Bronchial epithelial cell (primary cell): ENCODE measurements around the gene PTGFRN. TPM values are rescaled to one million over a fixed set of nuclear protein-coding genes. Genes with fewer than 3 reads are reported as not detected.

Experiments used
- DNase-seq: peaks from one replicate; pipeline ENCODE4 v3.0.0-alpha.2; 2010; ENCODE audit warnings: low read depth
- FAIRE-seq: peaks from 2 replicates; lab custom pipeline; 2011; peaks lifted over from hg19 to GRCh38; lab: Jason Lieb, UNC
- H3K27me3 ChIP-seq: 2 replicates; pipeline ENCODE4 v1.5.1; 2011; ENCODE audit warnings: low read length; ENCODE audit not compliant: control insufficient read depth, insufficient read depth
- H3K36me3 ChIP-seq: 2 replicates; pipeline ENCODE4 v1.5.1; 2011; ENCODE audit warnings: low read length; ENCODE audit not compliant: control insufficient read depth, insufficient read depth
- H3K4me3 ChIP-seq: 2 replicates; pipeline ENCODE4 v1.5.1; 2011; ENCODE audit warnings: mild to moderate bottlenecking, low read depth, low read length, control low read depth
- total RNA-seq: library from RNA; depleted of rRNA; stranded (reverse); fragments of >200 nt; gene quantifications from 2 replicates; pipeline ENCODE4 v1.2.1, GENCODE V29; 2014
- TF ChIP-seq, protein P1 (sequence below): IDR thresholded peaks from 2 replicates; pipeline ENCODE4 v1.5.1; 2011; ENCODE audit warnings: mild to moderate bottlenecking, moderate library complexity, low read length, control low read depth, inconsistent platforms; ENCODE audit not compliant: insufficient read depth, severe bottlenecking

The PTGFRN gene
- total RNA-seq, 1 donor from 2014 or later: 89.2 TPM

- no peaks in the 10 kb centered on the region for H3K36me3 ChIP-seq
- no peak for FAIRE-seq
- H3K27me3 ChIP-seq: no peaks in the 10 kb centered on the region
- TF ChIP-seq, protein P1, sequence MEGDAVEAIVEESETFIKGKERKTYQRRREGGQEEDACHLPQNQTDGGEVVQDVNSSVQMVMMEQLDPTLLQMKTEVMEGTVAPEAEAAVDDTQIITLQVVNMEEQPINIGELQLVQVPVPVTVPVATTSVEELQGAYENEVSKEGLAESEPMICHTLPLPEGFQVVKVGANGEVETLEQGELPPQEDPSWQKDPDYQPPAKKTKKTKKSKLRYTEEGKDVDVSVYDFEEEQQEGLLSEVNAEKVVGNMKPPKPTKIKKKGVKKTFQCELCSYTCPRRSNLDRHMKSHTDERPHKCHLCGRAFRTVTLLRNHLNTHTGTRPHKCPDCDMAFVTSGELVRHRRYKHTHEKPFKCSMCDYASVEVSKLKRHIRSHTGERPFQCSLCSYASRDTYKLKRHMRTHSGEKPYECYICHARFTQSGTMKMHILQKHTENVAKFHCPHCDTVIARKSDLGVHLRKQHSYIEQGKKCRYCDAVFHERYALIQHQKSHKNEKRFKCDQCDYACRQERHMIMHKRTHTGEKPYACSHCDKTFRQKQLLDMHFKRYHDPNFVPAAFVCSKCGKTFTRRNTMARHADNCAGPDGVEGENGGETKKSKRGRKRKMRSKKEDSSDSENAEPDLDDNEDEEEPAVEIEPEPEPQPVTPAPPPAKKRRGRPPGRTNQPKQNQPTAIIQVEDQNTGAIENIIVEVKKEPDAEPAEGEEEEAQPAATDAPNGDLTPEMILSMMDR: no peak
- DNase-seq: no peak
- H3K4me3 ChIP-seq: no peak overlapping the region
These were observed 93.6 kb downstream of the PTGFRN start for GRCh38 chr1:117003223-117003875.

GRCh38 chr1:117007719-117008013 is 98.0 kb downstream of the PTGFRN start:
- no peak for FAIRE-seq
- peak; percentile 44 for DNase-seq
- H3K4me3 ChIP-seq: no peak overlapping the region
- no peaks in the 10 kb centered on the region for H3K27me3 ChIP-seq
- TF ChIP-seq, protein P1: no peak
- H3K36me3 ChIP-seq: no peaks in the 10 kb centered on the region

DNA sequence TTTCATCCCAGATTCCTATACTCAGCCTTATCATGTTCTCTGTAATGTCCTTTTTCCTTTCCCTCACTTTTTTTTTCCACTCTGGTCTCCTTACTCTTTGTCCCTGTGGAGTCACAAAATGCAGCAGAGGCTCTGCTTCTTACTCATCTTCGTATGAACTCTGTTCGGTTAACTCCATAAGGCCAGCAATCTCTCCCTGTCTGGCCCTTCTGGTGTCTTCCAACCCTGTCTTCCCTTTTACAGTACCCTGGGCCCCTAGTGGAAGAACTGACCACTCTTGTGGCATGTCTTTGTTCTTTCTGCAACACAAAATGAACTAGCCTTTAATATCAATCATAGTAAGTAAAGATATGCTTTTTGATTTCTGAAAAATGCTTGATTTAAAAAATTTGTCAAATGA is 98.9 kb downstream of the PTGFRN start:
- Histone ChIP-seq H3K4me3 (no peak overlapping the region), H3K27me3 (no peaks in the 10 kb centered on the region), H3K36me3 (no peaks in the 10 kb centered on the region)
- DNase-seq (no peak), FAIRE-seq (no peak)
- TF ChIP-seq, protein P1: no peak

DNA sequence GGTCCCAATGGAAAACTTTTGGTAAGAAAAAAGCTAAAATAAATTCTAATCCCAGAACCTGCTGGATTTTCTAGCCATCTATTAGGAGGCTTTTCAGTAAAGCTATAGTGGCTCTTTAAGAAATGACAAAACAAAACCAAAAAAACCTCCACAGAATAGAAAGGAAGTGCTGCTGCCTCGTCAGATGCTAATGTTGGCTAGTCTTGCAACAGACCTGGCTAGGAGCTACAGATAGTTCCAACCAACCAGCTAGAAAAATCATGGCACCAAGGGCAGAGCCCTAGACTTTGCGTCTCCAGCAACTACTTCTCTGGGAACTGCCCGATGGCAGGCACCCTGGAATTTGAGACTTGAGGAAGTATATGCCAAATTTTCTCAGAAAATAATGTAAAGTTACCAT is 99.4 kb downstream of the PTGFRN start:
- no peak for FAIRE-seq
- Histone ChIP-seq H3K36me3 (no peaks in the 10 kb centered on the region), H3K27me3 (no peaks in the 10 kb centered on the region), H3K4me3 (no peak overlapping the region)
- DNase-seq: no peak
- TF ChIP-seq, protein P1: no peak

DNA sequence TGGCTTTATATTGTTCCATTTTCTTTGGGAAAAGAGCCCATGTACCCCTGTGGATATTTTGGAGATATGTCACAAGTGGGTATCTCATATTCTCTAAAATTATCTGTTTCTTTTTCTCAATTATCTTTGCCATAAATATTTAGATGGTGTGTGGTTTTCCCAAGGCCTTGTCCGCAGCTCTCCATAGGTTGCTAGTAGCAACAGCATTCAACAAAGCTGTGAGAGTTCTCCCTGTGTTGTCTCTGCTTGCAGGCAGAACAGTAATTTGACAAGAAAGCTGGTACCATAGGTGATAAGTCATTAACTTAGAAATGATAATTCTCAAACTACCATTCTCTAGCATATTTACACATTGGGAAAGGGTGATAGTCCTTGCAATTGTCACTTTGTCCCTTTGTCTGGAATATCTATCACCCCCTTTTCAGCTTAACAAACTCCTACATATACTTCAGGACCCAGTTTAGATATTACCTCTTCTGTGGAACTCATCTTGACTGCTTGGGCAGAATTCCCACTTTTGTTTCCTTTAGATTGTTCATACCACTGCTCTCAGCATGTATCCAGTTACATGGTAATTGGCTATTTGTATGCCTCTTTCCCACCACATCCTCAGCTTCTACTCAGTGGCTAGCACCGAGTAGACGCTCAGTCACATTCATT is 100.7 kb downstream of the PTGFRN start:
- no peaks in the 10 kb centered on the region for H3K36me3 ChIP-seq
- FAIRE-seq (no peak), DNase-seq (no peak)
- TF ChIP-seq, protein P1: no peak
- H3K27me3 ChIP-seq: no peaks in the 10 kb centered on the region
- H3K4me3 ChIP-seq: no peak overlapping the region
